Measurements from ENCODE around the gene RAB3GAP2.

- TF ChIP-seq, protein P1, sequence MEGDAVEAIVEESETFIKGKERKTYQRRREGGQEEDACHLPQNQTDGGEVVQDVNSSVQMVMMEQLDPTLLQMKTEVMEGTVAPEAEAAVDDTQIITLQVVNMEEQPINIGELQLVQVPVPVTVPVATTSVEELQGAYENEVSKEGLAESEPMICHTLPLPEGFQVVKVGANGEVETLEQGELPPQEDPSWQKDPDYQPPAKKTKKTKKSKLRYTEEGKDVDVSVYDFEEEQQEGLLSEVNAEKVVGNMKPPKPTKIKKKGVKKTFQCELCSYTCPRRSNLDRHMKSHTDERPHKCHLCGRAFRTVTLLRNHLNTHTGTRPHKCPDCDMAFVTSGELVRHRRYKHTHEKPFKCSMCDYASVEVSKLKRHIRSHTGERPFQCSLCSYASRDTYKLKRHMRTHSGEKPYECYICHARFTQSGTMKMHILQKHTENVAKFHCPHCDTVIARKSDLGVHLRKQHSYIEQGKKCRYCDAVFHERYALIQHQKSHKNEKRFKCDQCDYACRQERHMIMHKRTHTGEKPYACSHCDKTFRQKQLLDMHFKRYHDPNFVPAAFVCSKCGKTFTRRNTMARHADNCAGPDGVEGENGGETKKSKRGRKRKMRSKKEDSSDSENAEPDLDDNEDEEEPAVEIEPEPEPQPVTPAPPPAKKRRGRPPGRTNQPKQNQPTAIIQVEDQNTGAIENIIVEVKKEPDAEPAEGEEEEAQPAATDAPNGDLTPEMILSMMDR (IDR thresholded peaks at IDR 0.05): no peak
- TF ChIP-seq ZFX (IDR thresholded peaks at IDR 0.05; ENCODE audit: borderline replicate concordance): no peak
These were observed 68.4 kb downstream of the RAB3GAP2 start for GRCh38 chr1:220203816-220204215.

All from 22Rv1 (cell line).